Gastroesophageal sphincter (tissue), 4 donors: ENCODE measurements around the gene CYFIP1. TPM values are rescaled to one million over a fixed set of nuclear protein-coding genes. Genes with fewer than 3 reads are reported as not detected.

Experiments
- ATAC-seq: fragments of 150-250 bp; one replicate; pipeline ENCODE4 v1.9.1; 2016; ENCODE audit warnings: mild to moderate bottlenecking, moderate library complexity
- H3K27ac ChIP-seq, 4 donors: fragments of 200-600 bp; sonication (generic) in 3 of 4; 1 replicate in 3 of 4; 2 replicates in 1 of 4; pipeline ENCODE4 v1.5.1; 2016 to 2019
- H3K27me3 ChIP-seq: fragments of 200-600 bp; sonication (generic); one replicate; pipeline ENCODE4 v1.5.1; 2019
- H3K36me3 ChIP-seq, 2 donors: fragments of 200-600 bp; sonication (generic); one replicate each; pipeline ENCODE4 v1.5.1; 2019; ENCODE audit warnings: control low read depth in 1 of 2
- H3K4me1 ChIP-seq, 3 donors: fragments of 200-600 bp; sonication (generic); 1 replicate in 2 of 3; 2 replicates in 1 of 3; pipeline ENCODE4 v1.5.1; 2016 to 2019; ENCODE audit warnings: control low read depth in 2 of 3
- H3K4me3 ChIP-seq, 2 donors: fragments of 200-600 bp; sonication (generic); one replicate each; pipeline ENCODE4 v1.5.1; 2019; ENCODE audit warnings: mild to moderate bottlenecking in 1 of 2, moderate library complexity in 1 of 2
- H3K9me3 ChIP-seq, 3 donors: fragments of 200-600 bp; sonication (generic); one replicate each; pipeline ENCODE4 v1.5.1; 2017 to 2019; ENCODE audit warnings: control low read depth in 2 of 3
- CTCF ChIP-seq, 4 experiments: fragments of 200-600 bp in 2 of 4; fragments of 450-650 bp in 2 of 4; sonication (generic) in 1 of 4; IDR thresholded peaks; one replicate each; pipeline ENCODE4 v1.5.1; 2017 to 2019; ENCODE audit warnings: antibody characterized with exemption in 4 of 4, mild to moderate bottlenecking in 2 of 4, moderate library complexity in 2 of 4
- EP300 ChIP-seq: sonication (generic); formaldehyde crosslinking; IDR thresholded peaks from one replicate; pipeline ENCODE4 v1.6.1; 2017; ENCODE audit warnings: antibody characterized with exemption, mild to moderate bottlenecking
- POLR2A ChIP-seq, 2 donors: fragments of 450-650 bp; IDR thresholded peaks; one replicate each; pipeline ENCODE4 v1.6.1; 2017; ENCODE audit warnings: antibody characterized with exemption in 2 of 2, mild to moderate bottlenecking in 2 of 2, moderate library complexity in 1 of 2
- POLR2AphosphoS5 ChIP-seq: sonication (generic); formaldehyde crosslinking; IDR thresholded peaks from one replicate; pipeline ENCODE4 v1.6.1; 2017; ENCODE audit warnings: antibody characterized with exemption
- WGBS, 2 donors: methylation state at CpG; one replicate each; pipeline ENCODE4 v1.1.5; 2018; ENCODE audit warnings: low coverage in 1 of 2; 5-methylcytosine and 5-hydroxymethylcytosine counted together
- total RNA-seq, 4 donors: library from RNA; depleted of rRNA; stranded (reverse); fragments of >200 nt; gene quantifications; one replicate each; pipeline ENCODE4 v1.1.0, GENCODE V29; 2016

The CYFIP1 gene
- total RNA-seq, 4 donors from 2014 or later, result 82.3 to 116 (median 101) TPM

GRCh38 chr15:22960126-22960525 lies 20.0 kb downstream of the CYFIP1 start:
- H3K4me1 ChIP-seq, result peaks cover 0 to 94% (median 49%) of the 10 kb centered on the region in 3 donors
- H3K36me3 ChIP-seq, result no peaks in the 10 kb centered on the region
- H3K27me3 ChIP-seq, result no peaks in the 10 kb centered on the region
- no peaks in the 10 kb centered on the region for H3K9me3 ChIP-seq
- no peak for ATAC-seq
- H3K27ac ChIP-seq, result peak overlapping the region in 3 of 4 donors; percentile 5 to 43 (median 19)
- no peak overlapping the region for H3K4me3 ChIP-seq
- 100% methylated on average over 1 of the region's 11 CpGs; no CpG with 5 or more reads in 1 of the 2 donors for WGBS, 2 donors
- TF ChIP-seq CTCF (IDR thresholded peaks at IDR 0.05) (no peak), POLR2AphosphoS5 (no peak), POLR2A (IDR thresholded peaks at IDR 0.05) (no peak), EP300 (no peak)

GRCh38 chr15:22959321-22960101 lies 20.7 kb downstream of the CYFIP1 start:
- WGBS, 2 donors, result 90 to 100% methylated on average over 2 of the region's 33 CpGs
- no peaks in the 10 kb centered on the region for H3K36me3 ChIP-seq
- no peak overlapping the region for H3K4me3 ChIP-seq
- no peak for ATAC-seq
- H3K27me3 ChIP-seq, result no peaks in the 10 kb centered on the region
- TF ChIP-seq POLR2A (IDR thresholded peaks at IDR 0.05), result no peak
- TF ChIP-seq EP300, result no peak
- no peak for TF ChIP-seq CTCF (IDR thresholded peaks at IDR 0.05)
- TF ChIP-seq POLR2AphosphoS5, result no peak
- no peaks in the 10 kb centered on the region for H3K9me3 ChIP-seq
- peaks cover 0 to 97% (median 55%) of the 10 kb centered on the region in 3 donors for H3K4me1 ChIP-seq
- peak overlapping the region in 3 of 4 donors; percentile 5 to 43 (median 19) for H3K27ac ChIP-seq

GRCh38 chr15:22958487-22959280 lies 21.5 kb downstream of the CYFIP1 start:
- TF ChIP-seq EP300 (no peak), POLR2AphosphoS5 (no peak), CTCF (IDR thresholded peaks at IDR 0.05) (no peak), POLR2A (IDR thresholded peaks at IDR 0.05) (no peak)
- Histone ChIP-seq H3K4me1 (peaks cover 0 to 97% (median 56%) of the 10 kb centered on the region in 3 donors), H3K27me3 (no peaks in the 10 kb centered on the region), H3K27ac (no peak overlapping the region), H3K9me3 (no peaks in the 10 kb centered on the region), H3K4me3 (no peak overlapping the region), H3K36me3 (no peaks in the 10 kb centered on the region)
- ATAC-seq, result no peak
- 95 to 98% methylated on average over 5 to 10 of the region's 16 CpGs for WGBS, 2 donors

- no peaks in the 10 kb centered on the region for H3K36me3 ChIP-seq
- ATAC-seq, result peak; percentile 12
- peaks cover 0 to 97% (median 56%) of the 10 kb centered on the region in 3 donors for H3K4me1 ChIP-seq
- no peaks in the 10 kb centered on the region for H3K9me3 ChIP-seq
- no peak for TF ChIP-seq CTCF (IDR thresholded peaks at IDR 0.05)
- no peak for TF ChIP-seq EP300
- no peak for TF ChIP-seq POLR2A (IDR thresholded peaks at IDR 0.05)
- no peak for TF ChIP-seq POLR2AphosphoS5
- H3K4me3 ChIP-seq, result no peak overlapping the region
- 88 to 90% methylated on average over 2 to 3 of the region's 14 CpGs for WGBS, 2 donors
- H3K27me3 ChIP-seq, result no peaks in the 10 kb centered on the region
- H3K27ac ChIP-seq, result peak overlapping the region in 1 of 4 donors; percentile 3
Observed at GRCh38 chr15:22956978-22957260, 23.2 kb downstream of the CYFIP1 start.
